NCI-H2227 (cell line): ENCODE results near the gene CDHR1.

Experiments used
- DNase-seq: peaks from one replicate; lab custom pipeline; 2025; ENCODE audit not compliant: unreplicated experiment; lab: John Stamatoyannopoulos, UW

The CDHR1 gene

DNA sequence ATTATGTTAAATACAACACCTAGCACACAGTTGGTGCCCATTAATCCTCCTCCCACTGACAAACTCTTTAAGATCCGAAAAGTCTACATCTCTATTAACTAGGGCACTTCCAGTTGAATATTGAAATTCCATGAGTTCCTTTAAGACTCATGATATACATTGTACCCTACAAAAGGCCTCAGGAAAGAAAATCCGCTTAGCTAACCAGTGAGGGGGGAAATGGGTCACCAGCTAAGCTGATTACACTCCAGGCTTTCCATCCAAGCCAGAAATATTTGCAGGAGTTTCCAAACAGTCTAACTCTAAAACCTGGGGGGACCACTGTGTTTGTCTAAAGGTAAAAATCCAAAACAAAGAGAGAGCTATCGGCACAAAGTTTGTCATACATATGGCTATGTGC is 32.3 kb downstream of the CDHR1 start:
- DNase-seq: no peak

DNA sequence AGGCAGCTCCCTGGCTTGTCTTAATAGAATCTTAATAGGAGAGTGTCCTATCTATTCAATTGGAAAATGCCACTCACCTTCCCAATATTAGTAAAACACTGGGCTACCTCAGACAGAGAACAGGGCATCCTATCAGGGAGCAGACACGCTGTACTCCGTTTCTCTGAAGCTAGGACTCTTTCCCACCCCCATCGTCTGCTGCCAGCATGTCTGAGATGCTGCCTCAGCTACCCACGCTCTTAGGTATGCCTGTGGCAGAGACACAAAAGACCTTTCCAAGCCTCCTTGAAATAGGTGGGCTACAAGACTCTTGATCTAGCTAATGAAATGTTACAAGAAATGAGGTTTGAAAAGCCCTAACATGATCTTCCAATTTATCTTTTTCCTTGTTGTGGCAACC is 33.5 kb downstream of the CDHR1 start:
- DNase-seq: no peak

DNA sequence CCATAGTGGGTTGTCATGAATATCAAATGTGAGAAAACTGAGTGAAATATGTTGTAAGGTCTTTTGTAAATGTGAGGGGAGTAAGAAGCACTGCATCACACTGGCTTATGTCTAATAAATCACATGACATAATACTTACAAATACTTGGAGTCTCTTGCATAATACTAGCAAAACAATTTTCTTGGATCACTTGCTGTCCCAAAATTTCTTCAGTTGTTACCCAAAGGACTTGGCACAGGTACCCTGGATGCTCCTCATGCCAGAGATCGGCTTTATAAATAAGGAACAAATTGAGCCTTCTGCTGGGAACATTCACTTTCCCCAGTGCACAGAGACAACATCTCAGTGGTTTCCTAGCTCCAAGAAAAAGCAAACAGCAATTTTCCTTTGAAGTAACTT is 36.0 kb downstream of the CDHR1 start:
- no peak for DNase-seq

DNA sequence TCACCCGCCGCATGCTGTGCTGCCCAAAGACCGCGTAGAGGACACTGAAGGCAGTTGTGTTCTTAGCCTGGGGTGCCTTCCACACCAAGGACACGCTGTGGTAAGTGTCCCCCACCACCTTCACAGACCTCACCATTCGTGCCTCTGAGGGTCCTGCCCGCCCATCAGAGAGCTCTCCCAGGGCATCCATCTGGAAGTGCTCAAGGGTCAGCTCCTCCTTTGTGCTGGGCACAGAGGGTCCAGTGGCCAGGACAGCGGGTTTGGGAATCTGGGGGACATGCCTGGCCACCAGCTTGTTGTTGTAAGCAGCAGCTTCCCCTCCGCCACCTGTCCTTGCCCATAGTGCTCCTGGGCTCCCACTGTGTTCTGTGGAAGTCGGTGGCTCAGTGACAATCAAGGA is 38.0 kb downstream of the CDHR1 start:
- DNase-seq: no peak

DNA sequence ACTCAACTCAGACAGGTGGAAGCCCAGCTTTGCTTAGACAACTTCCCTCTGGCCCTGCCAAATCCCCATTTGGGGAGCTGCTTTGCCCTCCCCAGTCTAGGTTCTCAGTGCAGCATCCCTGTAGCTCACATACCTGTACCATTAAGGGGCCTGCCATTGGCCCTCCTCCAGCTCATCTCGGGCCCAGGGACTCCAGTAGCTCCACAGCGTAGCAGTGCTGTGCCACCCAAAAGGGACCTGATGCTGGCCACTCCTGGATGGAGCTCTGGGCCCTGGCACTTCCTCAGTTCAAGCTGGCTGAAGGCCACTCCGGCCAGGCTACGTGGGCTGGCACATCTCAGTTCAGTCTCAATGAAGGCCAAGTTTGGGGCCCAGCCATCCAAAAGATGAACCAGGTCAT is 39.6 kb downstream of the CDHR1 start:
- no peak for DNase-seq

DNA sequence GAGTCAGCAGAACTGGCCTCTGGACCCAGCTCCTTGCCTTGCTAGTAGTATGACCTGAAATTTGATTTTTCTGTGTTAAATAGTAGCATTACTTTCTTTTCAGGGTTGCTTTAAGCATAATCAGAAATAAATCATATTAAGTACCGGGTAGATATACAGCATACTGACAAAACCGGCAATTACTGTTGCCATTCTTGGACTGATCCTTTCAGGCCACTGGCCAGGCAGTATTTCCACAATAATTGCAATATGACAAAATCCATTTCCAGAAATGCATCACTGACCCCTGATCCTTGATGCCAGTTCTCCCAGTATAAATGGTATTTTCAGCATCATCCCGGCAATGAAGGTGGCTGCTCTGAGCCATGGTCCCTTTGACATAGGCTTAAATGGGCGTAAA is 40.1 kb downstream of the CDHR1 start:
- peak; percentile 31 for DNase-seq

DNA sequence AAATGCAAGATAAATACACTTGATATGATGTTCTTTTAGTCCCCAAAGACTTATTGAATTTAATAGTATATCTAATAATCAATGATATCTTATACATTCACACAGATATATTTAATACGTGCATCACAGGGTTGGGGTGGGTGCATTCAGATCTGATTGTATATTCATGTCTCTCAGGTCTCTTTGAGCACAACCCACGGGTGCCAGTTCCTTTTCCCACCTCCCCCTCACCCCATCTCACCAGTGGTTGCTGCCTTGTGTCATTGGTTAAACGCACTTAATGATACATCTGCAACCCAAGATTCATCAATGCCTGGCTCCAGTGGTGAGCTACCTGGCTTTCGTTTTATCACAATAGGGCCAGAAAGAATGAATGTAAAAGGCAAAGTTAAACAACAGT is 40.8 kb downstream of the CDHR1 start:
- no peak for DNase-seq

DNA sequence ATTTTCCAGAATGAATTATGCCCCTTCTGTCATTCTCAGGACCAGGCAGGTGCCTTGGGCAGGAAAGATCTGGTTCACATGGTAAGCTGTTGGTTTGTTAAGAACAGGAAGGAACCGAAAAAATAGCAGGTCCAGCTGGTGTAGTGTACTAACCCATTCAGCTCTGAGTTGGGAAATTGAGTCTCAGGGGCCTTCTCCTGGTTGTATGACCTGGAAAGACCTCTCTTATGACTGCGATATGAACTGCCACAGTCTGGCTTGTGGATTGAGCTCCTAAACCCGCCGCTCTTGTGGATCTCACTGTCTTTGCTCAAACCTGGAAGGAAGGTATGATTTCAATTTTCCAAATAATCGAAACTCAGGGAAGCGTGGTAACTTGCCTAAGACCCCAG is 42.5 kb downstream of the CDHR1 start:
- no peak for DNase-seq

DNA sequence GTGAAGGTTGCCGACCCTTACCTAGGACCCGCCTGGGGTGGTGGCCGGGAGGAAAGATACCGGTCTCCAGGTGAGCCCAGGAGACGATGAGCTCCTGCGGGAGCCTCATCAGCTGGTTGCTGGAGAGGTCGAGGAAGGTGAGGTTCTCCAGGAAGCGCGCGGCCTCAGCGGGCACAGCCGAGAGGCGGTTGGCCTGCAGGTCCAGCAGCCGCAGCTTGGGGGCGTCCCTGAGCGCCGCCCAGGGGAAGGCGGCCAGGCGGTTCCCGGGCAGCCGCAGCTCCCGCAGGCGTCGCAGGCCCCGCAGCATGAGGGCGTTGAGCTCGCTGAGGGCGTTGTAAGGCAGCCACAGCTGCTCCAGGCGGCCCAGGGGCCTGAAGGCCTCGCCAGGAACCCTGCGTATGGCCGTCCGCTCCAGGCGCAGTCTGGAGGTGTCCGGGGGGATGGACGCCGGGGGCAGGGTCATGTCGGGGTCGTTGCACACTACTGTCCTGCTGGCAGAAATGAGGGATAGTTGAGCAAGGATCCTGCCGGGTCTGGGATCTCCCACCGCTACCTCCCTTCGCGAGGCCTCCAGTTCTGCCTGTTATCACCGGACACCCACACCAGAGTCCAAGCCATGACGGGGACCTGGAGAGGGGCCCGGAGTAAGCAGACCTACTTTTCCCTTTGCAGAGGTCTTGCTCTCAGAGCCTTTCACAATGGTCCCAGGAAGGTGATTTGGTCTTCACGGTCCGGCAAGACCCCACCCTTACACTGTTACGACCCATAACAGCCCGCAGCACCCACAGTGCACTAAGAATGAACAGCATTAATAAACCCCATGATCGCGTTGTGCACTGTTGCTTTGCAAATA is 43.1 kb downstream of the CDHR1 start:
- no peak for DNase-seq

DNA sequence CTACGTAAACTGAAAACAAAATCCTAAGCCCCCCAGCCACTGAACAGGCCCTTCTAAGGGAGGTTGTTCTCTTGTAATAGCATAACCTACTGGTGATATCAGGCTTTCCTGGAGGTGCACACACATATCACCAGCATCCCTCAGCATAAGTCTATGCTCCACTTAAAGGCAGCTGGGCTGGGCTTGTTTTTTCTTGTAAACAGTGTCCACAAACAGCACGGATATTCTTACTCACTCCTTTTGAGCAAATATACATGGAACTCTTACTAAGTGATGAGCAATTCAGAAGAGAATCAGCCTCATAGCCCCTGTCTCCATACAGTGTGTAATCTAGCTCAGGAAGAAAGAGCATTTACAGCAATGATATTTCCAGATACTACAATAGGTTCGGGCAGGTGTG is 44.6 kb downstream of the CDHR1 start:
- no peak for DNase-seq

DNA sequence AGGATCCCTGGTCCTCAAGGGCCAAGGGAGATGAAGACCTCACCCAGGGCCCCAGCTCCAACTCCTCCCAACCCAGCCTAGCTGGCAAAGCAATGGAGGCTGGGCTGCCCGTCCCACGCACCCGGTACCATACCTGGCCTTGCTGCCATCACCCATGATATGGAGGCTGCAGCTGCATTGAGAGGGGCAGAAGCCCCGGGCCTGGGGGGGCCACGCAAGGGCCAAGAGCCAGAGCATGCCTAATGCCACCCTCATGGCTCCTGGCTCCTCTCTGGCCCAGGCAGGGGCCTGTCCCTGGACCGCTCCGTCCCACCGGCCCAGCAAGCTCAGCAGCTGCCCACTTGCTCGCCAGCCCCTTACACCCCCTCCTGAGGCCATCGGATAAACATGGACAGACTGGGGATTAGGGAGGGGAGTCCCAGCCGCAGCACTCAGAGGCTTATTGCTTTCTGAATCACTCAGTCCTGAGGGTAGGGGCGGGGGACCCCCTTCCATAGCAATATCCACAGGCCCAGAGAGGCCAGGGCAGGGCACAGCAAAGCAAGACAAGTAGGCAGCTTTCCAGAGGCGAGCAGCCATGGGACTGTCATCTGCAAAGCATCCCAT is 47.0 kb downstream of the CDHR1 start, which contains the start of gene LRIT1:
Gene LRIT1 (minus strand): TSS at position 362 of the 606 bp plus-strand sequence. CDS start 107 bp downstream, at position 255.
- DNase-seq: no peak

DNA sequence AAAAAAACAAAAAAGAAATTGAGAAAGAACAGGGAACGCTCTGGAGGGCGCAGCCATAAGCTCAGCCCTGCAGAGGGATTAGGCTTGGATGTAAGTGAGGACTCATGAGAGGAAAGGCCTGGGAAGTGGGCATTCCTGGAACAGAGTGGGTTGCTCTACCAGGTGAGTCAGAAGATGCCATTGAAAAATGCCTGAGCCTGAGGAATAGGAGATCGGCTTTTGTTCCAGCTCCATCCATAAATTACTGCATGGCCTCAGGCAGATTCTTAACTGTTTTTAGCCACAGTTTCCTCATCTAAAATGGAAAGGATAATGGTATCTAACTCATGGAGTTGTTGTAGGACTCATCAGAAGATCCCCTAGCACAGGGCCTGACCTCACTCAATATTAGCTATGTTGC is 49.4 kb downstream of the CDHR1 start:
- no peak for DNase-seq

DNA sequence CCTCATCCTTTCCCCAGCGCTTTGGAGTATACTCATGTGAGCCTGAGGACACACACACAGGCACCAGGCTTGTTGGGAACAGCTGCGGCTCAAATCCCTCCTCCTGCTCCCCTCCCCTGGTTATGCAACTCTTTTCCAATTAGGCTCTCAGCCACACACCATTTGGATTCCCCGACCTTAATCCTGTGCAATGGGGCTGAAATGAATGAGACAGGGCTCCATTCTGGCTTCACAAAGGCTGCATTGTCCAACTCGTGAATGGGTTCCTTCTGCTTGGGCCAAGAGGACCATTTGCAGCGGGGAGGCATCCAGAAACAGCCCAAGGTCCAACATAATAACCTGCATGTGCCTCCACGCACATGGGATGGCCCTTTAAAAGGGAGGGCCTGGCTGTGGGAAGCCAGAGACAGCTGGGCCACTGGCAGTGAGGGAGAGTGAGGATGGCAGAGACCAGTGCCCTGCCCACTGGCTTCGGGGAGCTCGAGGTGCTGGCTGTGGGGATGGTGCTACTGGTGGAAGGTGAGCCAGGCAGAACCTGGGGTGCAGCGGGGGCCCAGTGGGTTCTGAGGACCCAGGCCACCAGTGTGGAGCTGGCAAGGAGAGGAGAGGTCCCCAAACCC is 50.4 kb downstream of the CDHR1 start, which contains the start of gene RGR:
Gene RGR (plus strand): TSS at position 403 of the 620 bp plus-strand sequence. CDS start 38 bp downstream, at position 441.
- DNase-seq: no peak

DNA sequence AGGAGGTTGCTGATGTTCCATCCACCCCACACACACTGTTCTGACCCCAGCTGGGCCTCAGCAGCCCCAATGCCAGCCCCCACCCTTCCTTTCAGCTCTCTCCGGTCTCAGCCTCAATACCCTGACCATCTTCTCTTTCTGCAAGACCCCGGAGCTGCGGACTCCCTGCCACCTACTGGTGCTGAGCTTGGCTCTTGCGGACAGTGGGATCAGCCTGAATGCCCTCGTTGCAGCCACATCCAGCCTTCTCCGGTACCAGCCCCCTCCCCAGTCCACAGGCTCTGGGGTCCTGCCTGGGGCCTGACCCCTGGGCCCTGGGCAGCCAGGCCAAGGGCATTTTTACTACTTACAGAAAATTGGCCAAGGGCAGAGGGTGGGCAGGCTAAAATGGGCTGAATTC is 53.2 kb downstream of the CDHR1 start:
- DNase-seq: no peak

DNA sequence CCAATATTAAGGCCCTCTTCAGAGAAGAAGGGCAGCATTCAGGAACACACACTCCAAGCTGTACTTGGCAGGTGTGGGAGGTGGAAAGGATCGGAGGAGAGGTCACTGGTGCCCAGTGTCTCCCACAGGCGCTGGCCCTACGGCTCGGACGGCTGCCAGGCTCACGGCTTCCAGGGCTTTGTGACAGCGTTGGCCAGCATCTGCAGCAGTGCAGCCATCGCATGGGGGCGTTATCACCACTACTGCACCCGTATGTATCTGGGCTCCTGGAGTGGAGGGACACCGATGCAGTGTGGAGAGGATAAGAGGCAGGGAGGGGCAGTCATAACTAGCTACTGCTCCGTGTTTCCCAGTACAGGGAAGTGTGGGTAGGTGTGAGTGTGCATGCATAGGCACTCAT is 54.5 kb downstream of the CDHR1 start:
- no peak for DNase-seq

DNA sequence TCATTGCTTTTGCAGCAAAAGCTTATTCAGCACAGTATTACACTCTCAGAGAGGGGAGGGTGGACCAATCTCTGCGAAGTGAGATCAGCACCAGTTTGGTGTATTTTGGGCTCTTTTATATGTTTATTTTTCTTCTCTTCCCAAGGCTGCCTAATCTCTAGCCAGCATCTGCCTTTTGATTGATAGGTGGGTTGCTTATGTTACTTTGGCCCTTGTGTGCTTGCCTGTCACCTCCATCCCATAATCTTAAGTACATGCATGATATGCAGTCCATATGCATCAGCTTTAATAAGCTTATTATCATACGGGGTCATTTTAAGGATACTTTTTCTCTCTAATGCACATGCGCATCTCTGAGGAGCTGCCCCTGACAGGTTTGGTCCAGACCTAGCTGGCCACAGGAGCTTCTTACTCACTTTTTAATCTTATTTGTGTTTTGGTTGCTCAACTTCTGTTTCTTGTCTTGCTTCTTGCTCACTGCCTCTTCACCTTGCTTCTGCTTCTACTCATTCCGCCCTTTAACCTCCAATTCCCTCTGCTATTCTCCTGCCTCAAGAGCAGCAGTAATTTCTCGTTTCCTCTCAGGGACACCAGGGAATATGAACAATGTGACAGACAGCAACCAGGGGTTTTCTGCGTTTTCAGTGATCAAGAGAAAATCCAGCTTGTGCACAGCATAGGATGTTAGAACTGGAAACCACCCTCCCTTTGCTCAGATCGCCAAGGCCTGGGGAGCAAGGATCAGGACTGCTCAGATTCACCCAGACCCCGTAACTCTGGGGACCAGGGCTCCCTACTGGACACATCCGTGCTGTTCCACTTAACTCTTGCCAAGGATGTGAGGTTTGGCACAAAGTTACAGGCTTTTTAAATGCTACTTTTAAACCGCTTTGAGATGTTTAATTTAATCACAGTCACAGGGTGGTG is 60.5 kb downstream of the CDHR1 start:
- DNase-seq: no peak

DNA sequence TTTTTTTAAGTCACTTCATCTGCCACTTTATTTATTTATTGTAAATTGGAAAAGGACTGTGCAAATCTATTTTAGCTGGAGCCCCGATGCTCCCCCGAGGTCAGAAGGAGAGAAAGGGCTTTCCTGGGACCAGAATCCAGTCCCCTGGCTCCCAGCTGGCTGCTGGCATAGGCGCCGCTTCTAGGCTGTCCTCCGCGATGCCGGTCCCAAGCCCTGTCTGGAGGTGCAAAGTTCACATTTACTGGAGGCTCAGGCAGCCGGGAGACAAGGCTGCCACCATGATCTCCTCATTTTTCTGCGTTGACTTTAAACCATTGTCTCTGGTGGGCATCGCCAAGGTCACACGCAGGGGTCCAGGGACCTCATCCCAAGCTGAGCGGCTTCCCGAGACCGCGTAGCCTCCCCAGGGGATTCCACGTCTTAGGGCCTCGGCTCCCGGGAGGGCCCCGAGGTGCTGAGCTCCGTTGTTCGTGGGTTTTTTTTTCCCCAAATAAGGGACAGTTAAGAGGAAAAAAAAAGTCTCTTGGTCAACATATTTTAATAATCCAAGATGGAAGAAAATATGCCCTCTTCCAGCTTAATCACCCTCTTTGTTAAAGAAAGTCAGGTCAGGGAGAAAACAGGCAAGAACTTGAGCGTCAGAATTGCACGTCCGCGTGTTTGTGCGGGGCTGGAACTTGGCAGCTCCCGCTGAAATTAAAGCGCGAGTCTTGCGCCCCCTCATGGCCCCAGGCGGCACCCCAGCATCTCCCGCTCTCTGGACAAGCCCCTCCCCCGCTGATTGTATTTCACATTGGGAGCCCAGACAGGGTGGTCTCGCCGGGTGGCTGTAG is 62.4 kb downstream of the CDHR1 start:
- DNase-seq: no peak

DNA sequence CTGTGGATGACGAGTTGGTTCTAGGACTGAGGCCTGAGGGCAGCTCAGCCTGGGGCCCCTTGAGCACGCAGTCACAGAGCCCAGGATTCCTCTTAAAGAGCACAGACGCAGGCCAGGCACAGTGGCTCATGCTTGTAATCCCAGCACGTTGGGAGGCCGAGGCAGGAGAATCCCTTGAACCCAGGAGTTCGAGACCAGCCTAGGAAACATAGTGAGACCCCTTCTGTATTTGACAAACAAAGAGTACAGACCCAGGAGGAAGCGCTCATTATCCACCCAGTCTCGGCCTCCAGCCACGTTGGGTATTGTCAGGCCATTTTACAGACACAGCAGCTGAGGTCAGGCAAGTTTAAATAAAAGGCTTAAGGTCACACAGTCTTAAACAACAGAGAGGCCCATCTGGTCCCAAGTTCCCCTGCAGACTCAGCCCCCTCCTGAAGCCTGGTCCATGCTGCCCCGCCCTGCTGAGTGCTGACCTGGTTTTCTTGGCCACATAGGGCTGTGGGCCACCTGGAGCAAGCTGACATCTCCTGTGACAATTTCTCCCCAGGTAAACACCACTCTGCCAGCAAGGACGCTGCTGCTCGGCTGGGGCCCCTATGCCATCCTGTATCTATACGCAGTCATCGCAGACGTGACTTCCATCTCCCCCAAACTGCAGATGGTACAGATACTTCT is 63.1 kb downstream of the CDHR1 start:
- no peak for DNase-seq

DNA sequence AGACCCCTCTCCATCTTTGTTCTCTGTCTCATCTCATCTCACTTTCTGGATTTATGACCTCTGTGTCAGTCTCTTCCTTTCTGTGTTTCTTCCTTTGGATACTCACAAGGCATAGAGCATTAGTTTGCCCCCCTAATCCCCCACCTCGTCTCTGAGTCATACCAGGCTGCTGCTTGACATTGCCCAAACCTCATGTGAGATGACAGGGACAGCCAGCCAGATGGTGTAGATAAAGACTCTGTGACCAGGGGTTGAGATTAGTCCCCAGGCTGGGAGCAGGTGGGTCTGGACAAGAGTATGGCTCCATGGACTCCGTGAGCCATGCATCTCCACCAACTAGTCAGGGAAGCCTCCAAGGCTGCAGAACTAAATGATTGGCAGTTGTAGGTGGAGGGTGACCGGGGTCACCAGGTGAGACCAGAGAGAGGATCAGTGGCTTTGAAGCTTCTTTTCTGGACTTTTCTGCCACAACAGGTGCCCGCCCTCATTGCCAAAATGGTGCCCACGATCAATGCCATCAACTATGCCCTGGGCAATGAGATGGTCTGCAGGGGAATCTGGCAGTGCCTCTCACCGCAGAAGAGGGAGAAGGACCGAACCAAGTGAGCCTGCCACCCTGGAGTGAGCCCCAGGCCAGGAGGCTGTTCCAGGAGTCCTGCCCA is 63.8 kb downstream of the CDHR1 start:
- DNase-seq: no peak
